ENCODE results near the gene TTC38. TPM values are rescaled to one million over a fixed set of nuclear protein-coding genes. Genes with fewer than 3 reads are reported as not detected.

TTC38 gene
- total and polyA plus RNA-seq, 4 donors = 14.8 to 33.9 (median 28.6) TPM

DNA sequence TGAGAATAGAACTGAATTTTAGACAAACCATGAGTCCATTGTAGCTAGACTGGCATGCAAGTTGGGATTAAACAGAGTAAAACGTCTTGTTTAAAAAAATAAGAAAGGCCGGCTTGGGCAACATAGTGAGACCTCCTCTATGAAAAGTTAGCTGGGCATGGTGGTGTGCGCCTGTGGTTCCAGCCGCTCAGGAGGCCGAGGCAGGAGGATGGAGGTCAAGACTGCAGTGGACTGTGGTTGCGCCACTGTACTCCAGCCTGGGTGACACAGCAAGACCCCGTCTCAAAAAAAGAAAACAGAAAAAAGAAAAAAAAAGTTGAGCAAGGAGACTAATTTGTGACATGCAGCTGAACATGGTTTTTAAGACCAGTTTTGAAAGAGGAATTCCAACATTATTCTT, 41.2 kb upstream of the TTC38 start:
- no peak for ATAC-seq (ENCODE audit: insufficient read depth, low FRiP score)
- no peak overlapping the region for H3K4me3 ChIP-seq
- WGBS, 2 donors = 95% methylated on average over 7 of the region's 7 CpGs
- no peak overlapping the region for H3K9ac ChIP-seq (ENCODE audit: insufficient read depth in 1 of 2, low read length in 2 of 2)
- no peaks in the 10 kb centered on the region for H3K9me3 ChIP-seq (ENCODE audit: control insufficient read depth in 4 of 4, insufficient read depth in 3 of 4, low read length in 3 of 4)
- H3K36me3 ChIP-seq (ENCODE audit: control insufficient read depth in 4 of 4, insufficient read depth in 4 of 4, low read length in 4 of 4) = peaks cover 2 to 12% (median 7%) of the 10 kb centered on the region in 4 donors
- DNase-seq = no peak
- no peaks in the 10 kb centered on the region for H3K27me3 ChIP-seq (ENCODE audit: control insufficient read depth in 3 of 3, insufficient read depth in 3 of 3, low read length in 2 of 3)
- TF ChIP-seq, protein P1, sequence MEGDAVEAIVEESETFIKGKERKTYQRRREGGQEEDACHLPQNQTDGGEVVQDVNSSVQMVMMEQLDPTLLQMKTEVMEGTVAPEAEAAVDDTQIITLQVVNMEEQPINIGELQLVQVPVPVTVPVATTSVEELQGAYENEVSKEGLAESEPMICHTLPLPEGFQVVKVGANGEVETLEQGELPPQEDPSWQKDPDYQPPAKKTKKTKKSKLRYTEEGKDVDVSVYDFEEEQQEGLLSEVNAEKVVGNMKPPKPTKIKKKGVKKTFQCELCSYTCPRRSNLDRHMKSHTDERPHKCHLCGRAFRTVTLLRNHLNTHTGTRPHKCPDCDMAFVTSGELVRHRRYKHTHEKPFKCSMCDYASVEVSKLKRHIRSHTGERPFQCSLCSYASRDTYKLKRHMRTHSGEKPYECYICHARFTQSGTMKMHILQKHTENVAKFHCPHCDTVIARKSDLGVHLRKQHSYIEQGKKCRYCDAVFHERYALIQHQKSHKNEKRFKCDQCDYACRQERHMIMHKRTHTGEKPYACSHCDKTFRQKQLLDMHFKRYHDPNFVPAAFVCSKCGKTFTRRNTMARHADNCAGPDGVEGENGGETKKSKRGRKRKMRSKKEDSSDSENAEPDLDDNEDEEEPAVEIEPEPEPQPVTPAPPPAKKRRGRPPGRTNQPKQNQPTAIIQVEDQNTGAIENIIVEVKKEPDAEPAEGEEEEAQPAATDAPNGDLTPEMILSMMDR (IDR thresholded peaks at IDR 0.05; ENCODE audit: control extremely low read depth, extremely low read depth) = no peak
- no peak overlapping the region for H3K27ac ChIP-seq (ENCODE audit: low read depth in 1 of 2, low read length in 1 of 2)
- no peaks in the 10 kb centered on the region for H3K4me1 ChIP-seq (ENCODE audit: control insufficient read depth in 5 of 5, insufficient read depth in 5 of 5, low read length in 5 of 5)

- DNase-seq (no peak), ATAC-seq (ENCODE audit: insufficient read depth, low FRiP score) (no peak)
- Histone ChIP-seq H3K27me3 (ENCODE audit: control insufficient read depth in 3 of 3, insufficient read depth in 3 of 3, low read length in 2 of 3) (no peaks in the 10 kb centered on the region), H3K4me3 (no peak overlapping the region), H3K4me1 (ENCODE audit: control insufficient read depth in 5 of 5, insufficient read depth in 5 of 5, low read length in 5 of 5) (no peaks in the 10 kb centered on the region), H3K27ac (ENCODE audit: low read depth in 1 of 2, low read length in 1 of 2) (no peak overlapping the region), H3K36me3 (ENCODE audit: control insufficient read depth in 4 of 4, insufficient read depth in 4 of 4, low read length in 4 of 4) (peaks cover 2 to 18% (median 7%) of the 10 kb centered on the region in 4 donors), H3K9me3 (ENCODE audit: control insufficient read depth in 4 of 4, insufficient read depth in 3 of 4, low read length in 3 of 4) (peaks cover 0 to 2% (median 0%) of the 10 kb centered on the region in 4 donors), H3K9ac (ENCODE audit: insufficient read depth in 1 of 2, low read length in 2 of 2) (no peak overlapping the region)
- TF ChIP-seq, protein P1 (IDR thresholded peaks at IDR 0.05; ENCODE audit: control extremely low read depth, extremely low read depth) = no peak
- 73 to 88% methylated on average over 8 of the region's 8 CpGs for WGBS, 2 donors
Observed at GRCh38 chr22:46229701-46230100, 38.1 kb upstream of the TTC38 start.

DNA sequence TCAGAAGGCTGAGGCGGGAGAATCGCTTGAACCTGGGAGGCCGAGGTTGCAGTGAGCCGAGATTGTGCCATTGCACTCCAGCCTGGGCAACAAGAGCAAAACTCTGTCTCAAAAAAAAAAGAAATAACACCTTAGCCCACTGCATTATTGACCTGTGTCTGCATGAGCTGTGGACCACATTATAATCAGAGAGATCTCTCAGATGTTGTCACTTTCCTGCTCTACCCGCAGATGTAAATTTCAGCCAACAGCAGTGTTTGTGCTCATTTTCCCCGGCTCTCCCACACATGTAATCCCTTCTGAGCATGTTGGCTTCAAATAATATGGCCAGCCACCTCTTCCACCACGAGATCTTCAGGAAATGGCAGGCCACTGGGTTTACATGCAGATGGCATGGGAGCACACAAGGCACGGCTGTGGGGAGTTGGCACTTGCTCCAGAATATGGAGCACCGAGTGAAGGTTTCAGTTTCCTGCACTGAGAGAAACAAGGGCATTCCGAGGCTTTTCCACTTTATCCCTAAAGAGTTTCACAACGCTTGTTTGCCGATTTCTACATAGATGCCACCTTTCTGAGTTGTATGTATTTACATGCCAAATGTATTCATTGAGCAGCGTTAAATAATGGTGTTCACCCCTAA, 37.4 kb upstream of the TTC38 start:
- ATAC-seq (ENCODE audit: insufficient read depth, low FRiP score) (no peak), DNase-seq (no peak)
- H3K9me3 ChIP-seq (ENCODE audit: control insufficient read depth in 4 of 4, insufficient read depth in 3 of 4, low read length in 3 of 4) = peaks cover 0 to 2% (median 0%) of the 10 kb centered on the region in 4 donors
- H3K9ac ChIP-seq (ENCODE audit: insufficient read depth in 1 of 2, low read length in 2 of 2) = no peak overlapping the region
- no peaks in the 10 kb centered on the region for H3K4me1 ChIP-seq (ENCODE audit: control insufficient read depth in 5 of 5, insufficient read depth in 5 of 5, low read length in 5 of 5)
- TF ChIP-seq, protein P1 (IDR thresholded peaks at IDR 0.05; ENCODE audit: control extremely low read depth, extremely low read depth) = no peak
- WGBS, 2 donors = 77 to 89% methylated on average over 13 of the region's 13 CpGs
- H3K27me3 ChIP-seq (ENCODE audit: control insufficient read depth in 3 of 3, insufficient read depth in 3 of 3, low read length in 2 of 3) = no peaks in the 10 kb centered on the region
- peaks cover 2 to 18% (median 7%) of the 10 kb centered on the region in 4 donors for H3K36me3 ChIP-seq (ENCODE audit: control insufficient read depth in 4 of 4, insufficient read depth in 4 of 4, low read length in 4 of 4)
- H3K4me3 ChIP-seq = no peak overlapping the region
- no peak overlapping the region for H3K27ac ChIP-seq (ENCODE audit: low read depth in 1 of 2, low read length in 1 of 2)

DNA sequence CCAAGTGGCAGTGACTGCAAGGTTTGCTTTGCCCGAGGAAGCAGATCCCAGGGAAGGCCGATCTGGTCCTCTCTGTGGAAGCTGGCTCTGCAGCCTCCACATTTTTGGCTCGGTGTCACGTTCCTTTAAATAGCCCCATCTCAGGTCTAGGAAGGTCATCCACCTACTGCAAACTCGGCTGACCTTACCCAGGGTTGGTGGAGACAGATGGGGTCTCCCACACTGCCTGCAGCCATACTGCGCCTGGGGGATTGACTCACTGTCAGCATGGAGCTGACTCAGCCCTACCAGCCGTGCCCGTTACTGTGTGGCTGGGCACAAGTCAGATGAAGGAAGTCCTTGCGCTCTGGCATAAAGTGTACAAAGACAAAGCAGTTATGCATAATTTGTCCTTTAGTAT, 34.6 kb upstream of the TTC38 start:
- Histone ChIP-seq H3K4me1 (ENCODE audit: control insufficient read depth in 5 of 5, insufficient read depth in 5 of 5, low read length in 5 of 5) (no peaks in the 10 kb centered on the region), H3K9ac (ENCODE audit: insufficient read depth in 1 of 2, low read length in 2 of 2) (no peak overlapping the region), H3K27me3 (ENCODE audit: control insufficient read depth in 3 of 3, insufficient read depth in 3 of 3, low read length in 2 of 3) (no peaks in the 10 kb centered on the region), H3K36me3 (ENCODE audit: control insufficient read depth in 4 of 4, insufficient read depth in 4 of 4, low read length in 4 of 4) (peaks cover 0 to 15% (median 9%) of the 10 kb centered on the region in 4 donors), H3K4me3 (no peak overlapping the region), H3K27ac (ENCODE audit: low read depth in 1 of 2, low read length in 1 of 2) (no peak overlapping the region), H3K9me3 (ENCODE audit: control insufficient read depth in 4 of 4, insufficient read depth in 3 of 4, low read length in 3 of 4) (peaks cover 0 to 2% (median 0%) of the 10 kb centered on the region in 4 donors)
- TF ChIP-seq, protein P1 (IDR thresholded peaks at IDR 0.05; ENCODE audit: control extremely low read depth, extremely low read depth) = no peak
- peak; percentile 53 for ATAC-seq (ENCODE audit: insufficient read depth, low FRiP score)
- no peak for DNase-seq
- 53 to 67% methylated on average over 9 of the region's 9 CpGs for WGBS, 2 donors

Data from lung (tissue), 12 donors.